CD8-positive, alpha-beta memory T cell (primary cell): ENCODE data around the gene BBS1. TPM values are rescaled to one million over a fixed set of nuclear protein-coding genes. Genes with fewer than 3 reads are reported as not detected.

ENCODE experiments used
- CTCF ChIA-PET: fragments of 350-600 bp; sonication (Branson Sonifier 250); formaldehyde crosslinking; loops from one replicate; lab custom pipeline; 2021; ENCODE audit warnings: antibody characterized with exemption; lab: Charles Lee
- POLR2A ChIA-PET: fragments of 350-600 bp; sonication (Branson Sonifier 250); formaldehyde crosslinking; loops from one replicate; lab custom pipeline; 2021; ENCODE audit warnings: antibody characterized with exemption; lab: Charles Lee
- DNase-seq, 5 donors: peaks; one replicate each; pipeline versions ENCODE4 v3.0.0 to v3.0.0-alpha.2; 2020 to 2022; ENCODE audit warnings: mixed read lengths in 1 of 5
- H3K27ac ChIP-seq: one replicate; pipeline ENCODE4 v1.7.0; 2013; ENCODE audit warnings: low read depth, mild to moderate bottlenecking, low read length, moderate library complexity
- H3K27me3 ChIP-seq: 2 replicates; pipeline ENCODE4 v1.7.0; 2013; ENCODE audit warnings: low read length, mild to moderate bottlenecking; ENCODE audit not compliant: insufficient read depth, poor library complexity, severe bottlenecking
- H3K36me3 ChIP-seq: 2 replicates; pipeline ENCODE4 v1.7.0; 2013; ENCODE audit warnings: mild to moderate bottlenecking, low read length, moderate library complexity; ENCODE audit not compliant: insufficient read depth
- H3K4me1 ChIP-seq: 2 replicates; pipeline ENCODE4 v1.7.0; 2013; ENCODE audit warnings: mild to moderate bottlenecking, low read length, moderate library complexity; ENCODE audit not compliant: insufficient read depth
- H3K4me3 ChIP-seq: 2 replicates; pipeline ENCODE4 v1.7.0; 2013; ENCODE audit warnings: mild to moderate bottlenecking, low read length
- H3K9me3 ChIP-seq: 2 replicates; pipeline ENCODE4 v1.7.0; 2013; ENCODE audit warnings: mild to moderate bottlenecking, low read length
- H3K27ac Mint-ChIP-seq, 8 donors: one replicate each; pipeline ENCODE4 v1.8.0; 2020 to 2021; ENCODE audit warnings: mixed read lengths in 8 of 8, mild to moderate bottlenecking in 6 of 8, inconsistent platforms in 3 of 8, moderate library complexity in 3 of 8
- H3K27me3 Mint-ChIP-seq, 2 donors: one replicate each; pipeline ENCODE4 v1.8.0; 2020 to 2021; ENCODE audit warnings: mixed read lengths in 2 of 2, mild to moderate bottlenecking in 1 of 2, moderate library complexity in 1 of 2
- H3K36me3 Mint-ChIP-seq, 3 donors: one replicate each; pipeline ENCODE4 v1.8.0; 2020 to 2021; ENCODE audit warnings: mixed read lengths in 3 of 3, inconsistent platforms in 1 of 3, mild to moderate bottlenecking in 1 of 3
- H3K4me1 Mint-ChIP-seq, 3 donors: one replicate each; pipeline ENCODE4 v1.8.0; 2020 to 2021; ENCODE audit warnings: mixed read lengths in 3 of 3, inconsistent platforms in 1 of 3, mild to moderate bottlenecking in 1 of 3
- H3K4me3 Mint-ChIP-seq, 7 donors: one replicate each; pipeline ENCODE4 v1.8.0; 2020 to 2021; ENCODE audit warnings: mixed read lengths in 7 of 7, mild to moderate bottlenecking in 6 of 7, moderate library complexity in 4 of 7, inconsistent platforms in 2 of 7
- H3K9me3 Mint-ChIP-seq, 5 donors: one replicate each; pipeline ENCODE4 v1.8.0; 2020 to 2022; ENCODE audit warnings: mixed read lengths in 5 of 5, mild to moderate bottlenecking in 3 of 5, moderate library complexity in 2 of 5, inconsistent platforms in 1 of 5
- polyA plus RNA-seq: library from polyadenylated mRNA; unstranded; fragments of 300-500 nt; fragmentation: Illumina TruSeq; gene quantifications from one replicate; pipeline ENCODE4 v1.2.3, GENCODE V29; 2021
- total RNA-seq, 2 experiments: library from RNA; stranded (reverse); gene quantifications; one replicate each; pipeline ENCODE4 v1.2.3, GENCODE V29; 2021

Gene BBS1
- total and polyA plus RNA-seq, 3 experiments from 2014 or later, result 15.6 to 21.2 (median 17.7) TPM

GRCh38 chr11:66472054-66472453 lies 38.4 kb upstream of the BBS1 start:
- H3K36me3 ChIP-seq, result no peaks in the 10 kb centered on the region
- no peaks in the 10 kb centered on the region for H3K27me3 ChIP-seq
- H3K27ac Mint-ChIP-seq, result no peak overlapping the region
- peaks cover 11 to 18% (median 13%) of the 10 kb centered on the region in 3 donors for H3K4me1 Mint-ChIP-seq
- no peak for DNase-seq
- no peak overlapping the region for H3K27ac ChIP-seq
- H3K36me3 Mint-ChIP-seq, result peaks cover 0 to 39% (median 0%) of the 10 kb centered on the region in 3 donors
- ChIA-PET POLR2A (no interaction called here), CTCF (interaction anchor here (1.0 to 1.1 kb wide), 2 partner anchors 7 to 206 kb away, joined by 3 to 4 read pairs; no protein-coding TSS in a partner anchor)
- no peaks in the 10 kb centered on the region for H3K9me3 Mint-ChIP-seq
- no peaks in the 10 kb centered on the region for H3K9me3 ChIP-seq
- no peak overlapping the region for H3K4me3 ChIP-seq
- H3K4me3 Mint-ChIP-seq, result no peak overlapping the region
- no peaks in the 10 kb centered on the region for H3K27me3 Mint-ChIP-seq
- peaks cover 11% of the 10 kb centered on the region for H3K4me1 ChIP-seq

GRCh38 chr11:66473167-66473566 lies 37.3 kb upstream of the BBS1 start:
- peaks cover 4 to 10% (median 8%) of the 10 kb centered on the region in 3 donors for H3K4me1 Mint-ChIP-seq
- H3K27ac ChIP-seq, result no peak overlapping the region
- no peaks in the 10 kb centered on the region for H3K27me3 ChIP-seq
- no peak overlapping the region for H3K4me3 ChIP-seq
- no peaks in the 10 kb centered on the region for H3K36me3 ChIP-seq
- H3K27me3 Mint-ChIP-seq, result no peaks in the 10 kb centered on the region
- peaks cover 1% of the 10 kb centered on the region for H3K4me1 ChIP-seq
- DNase-seq, result no peak
- peaks cover 0 to 38% (median 0%) of the 10 kb centered on the region in 3 donors for H3K36me3 Mint-ChIP-seq
- CTCF ChIA-PET, result no interaction called here
- H3K9me3 Mint-ChIP-seq, result no peaks in the 10 kb centered on the region
- H3K4me3 Mint-ChIP-seq, result no peak overlapping the region
- POLR2A ChIA-PET, result no interaction called here
- H3K9me3 ChIP-seq, result no peaks in the 10 kb centered on the region
- peak overlapping the region in 1 of 8 donors; percentile 6 for H3K27ac Mint-ChIP-seq

- Mint-ChIP-seq H3K4me1 (peaks cover 5 to 10% (median 6%) of the 10 kb centered on the region in 3 donors), H3K4me3 (no peak overlapping the region), H3K36me3 (peaks cover 0 to 38% (median 0%) of the 10 kb centered on the region in 3 donors), H3K27me3 (no peaks in the 10 kb centered on the region), H3K9me3 (no peaks in the 10 kb centered on the region), H3K27ac (peak overlapping the region in 1 of 8 donors; percentile 38)
- ChIA-PET POLR2A (no interaction called here), CTCF (no interaction called here)
- no peak overlapping the region for H3K4me3 ChIP-seq
- no peaks in the 10 kb centered on the region for H3K27me3 ChIP-seq
- no peaks in the 10 kb centered on the region for H3K9me3 ChIP-seq
- no peak for DNase-seq
- H3K36me3 ChIP-seq, result no peaks in the 10 kb centered on the region
- H3K4me1 ChIP-seq, result no peaks in the 10 kb centered on the region
- no peak overlapping the region for H3K27ac ChIP-seq
Observed at GRCh38 chr11:66473608-66474515, 36.6 kb upstream of the BBS1 start.

- Mint-ChIP-seq H3K4me3 (no peak overlapping the region), H3K27ac (no peak overlapping the region), H3K4me1 (peaks cover 17 to 18% (median 18%) of the 10 kb centered on the region in 3 donors), H3K36me3 (peaks cover 0 to 38% (median 0%) of the 10 kb centered on the region in 3 donors), H3K27me3 (peaks cover 0 to 1% of the 10 kb centered on the region in 2 donors), H3K9me3 (no peaks in the 10 kb centered on the region)
- Histone ChIP-seq H3K4me3 (no peak overlapping the region), H3K27ac (no peak overlapping the region), H3K9me3 (no peaks in the 10 kb centered on the region), H3K36me3 (no peaks in the 10 kb centered on the region), H3K4me1 (peaks cover 11% of the 10 kb centered on the region), H3K27me3 (no peaks in the 10 kb centered on the region)
- no peak for DNase-seq
- ChIA-PET POLR2A (no interaction called here), CTCF (interaction anchor here (1.4 kb wide), 1 partner anchor 67 kb away, joined by 3 read pairs; no protein-coding TSS in a partner anchor)
Observed at GRCh38 chr11:66475349-66476172, 34.9 kb upstream of the BBS1 start.

- H3K4me3 Mint-ChIP-seq, result peak overlapping the region in 1 of 7 donors; percentile 80
- no peak overlapping the region for H3K4me3 ChIP-seq
- ChIA-PET POLR2A (no interaction called here), CTCF (interaction anchor here (1.4 kb wide), 1 partner anchor 68 kb away, joined by 3 read pairs; no protein-coding TSS in a partner anchor)
- peaks cover 18% of the 10 kb centered on the region for H3K4me1 ChIP-seq
- DNase-seq, result no peak
- no peaks in the 10 kb centered on the region for H3K27me3 ChIP-seq
- H3K27ac Mint-ChIP-seq, result peak overlapping the region in 2 of 8 donors; percentile 38 to 95
- H3K9me3 Mint-ChIP-seq, result no peaks in the 10 kb centered on the region
- H3K4me1 Mint-ChIP-seq, result peaks cover 22 to 23% (median 23%) of the 10 kb centered on the region in 3 donors
- H3K36me3 ChIP-seq, result no peaks in the 10 kb centered on the region
- H3K36me3 Mint-ChIP-seq, result peaks cover 0 to 33% (median 0%) of the 10 kb centered on the region in 3 donors
- no peak overlapping the region for H3K27ac ChIP-seq
- H3K27me3 Mint-ChIP-seq, result peaks cover 0 to 1% of the 10 kb centered on the region in 2 donors
- no peaks in the 10 kb centered on the region for H3K9me3 ChIP-seq
Observed at GRCh38 chr11:66476173-66476840, 34.1 kb upstream of the BBS1 start.

GRCh38 chr11:66476841-66477251 lies 33.6 kb upstream of the BBS1 start:
- H3K27me3 Mint-ChIP-seq, result peaks cover 0 to 1% of the 10 kb centered on the region in 2 donors
- no peak for DNase-seq
- peaks cover 22 to 25% (median 23%) of the 10 kb centered on the region in 3 donors for H3K4me1 Mint-ChIP-seq
- ChIA-PET POLR2A (no interaction called here), CTCF (interaction anchor here (1.4 kb wide), 1 partner anchor 68 kb away, joined by 3 read pairs; no protein-coding TSS in a partner anchor)
- H3K4me3 ChIP-seq, result no peak overlapping the region
- peak overlapping the region in 2 of 7 donors; percentile 49 to 80 for H3K4me3 Mint-ChIP-seq
- peaks cover 0 to 32% (median 0%) of the 10 kb centered on the region in 3 donors for H3K36me3 Mint-ChIP-seq
- peaks cover 18% of the 10 kb centered on the region for H3K4me1 ChIP-seq
- H3K27ac ChIP-seq, result no peak overlapping the region
- H3K27me3 ChIP-seq, result no peaks in the 10 kb centered on the region
- H3K27ac Mint-ChIP-seq, result peak overlapping the region in 2 of 8 donors; percentile 38 to 95
- H3K9me3 ChIP-seq, result no peaks in the 10 kb centered on the region
- H3K9me3 Mint-ChIP-seq, result no peaks in the 10 kb centered on the region
- no peaks in the 10 kb centered on the region for H3K36me3 ChIP-seq
